Measurements from ENCODE around the gene SRF.

SRF gene

DNA sequence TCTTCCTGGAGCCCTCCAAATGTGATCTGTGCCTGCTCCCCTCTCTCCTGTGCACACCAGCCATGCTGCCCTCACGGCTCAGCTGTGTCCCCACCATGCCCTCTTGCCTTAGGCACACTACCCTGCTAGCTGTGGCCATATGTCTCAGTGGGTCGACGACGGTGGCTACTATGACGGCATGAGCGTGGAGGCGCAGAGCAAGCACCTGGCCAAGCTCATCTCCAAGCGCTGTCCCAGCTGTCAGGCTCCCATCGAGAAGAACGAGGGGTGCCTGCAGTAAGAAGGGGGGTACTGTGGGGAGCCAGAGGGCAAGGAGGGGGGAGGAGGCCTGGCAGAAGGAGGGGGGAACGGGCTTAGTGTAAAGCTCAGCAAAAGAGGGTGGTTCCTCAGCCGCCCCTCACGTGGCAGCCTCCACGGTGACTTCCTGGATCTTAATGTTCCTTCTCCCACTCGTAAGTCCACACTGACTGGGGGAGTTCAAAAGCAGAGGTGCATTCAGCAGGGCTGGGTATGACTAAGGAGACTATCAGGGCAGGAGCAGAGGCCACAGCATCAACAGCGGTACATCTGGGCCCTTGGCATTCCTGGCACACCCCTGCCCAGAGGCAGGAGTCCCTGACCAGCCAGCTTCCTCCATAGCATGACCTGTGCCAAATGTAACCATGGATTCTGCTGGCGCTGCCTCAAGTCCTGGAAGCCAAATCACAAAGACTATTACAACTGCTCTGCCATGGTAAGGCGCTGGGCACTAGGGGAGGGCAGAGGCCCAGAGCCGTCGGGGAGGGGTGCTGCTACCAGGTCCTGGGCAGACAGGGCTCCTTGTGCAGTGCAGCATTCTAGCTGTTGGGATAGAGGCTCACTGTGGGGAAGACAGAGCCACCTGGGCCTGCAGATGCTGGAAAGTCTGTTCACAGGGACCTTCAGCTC is 50.2 kb downstream of the SRF start:
- DNase-seq (ENCODE audit: low read depth), result no peak
- no peak overlapping the region for H3K4me3 ChIP-seq (ENCODE audit: low read depth, low read length)
- TF ChIP-seq, protein P1, sequence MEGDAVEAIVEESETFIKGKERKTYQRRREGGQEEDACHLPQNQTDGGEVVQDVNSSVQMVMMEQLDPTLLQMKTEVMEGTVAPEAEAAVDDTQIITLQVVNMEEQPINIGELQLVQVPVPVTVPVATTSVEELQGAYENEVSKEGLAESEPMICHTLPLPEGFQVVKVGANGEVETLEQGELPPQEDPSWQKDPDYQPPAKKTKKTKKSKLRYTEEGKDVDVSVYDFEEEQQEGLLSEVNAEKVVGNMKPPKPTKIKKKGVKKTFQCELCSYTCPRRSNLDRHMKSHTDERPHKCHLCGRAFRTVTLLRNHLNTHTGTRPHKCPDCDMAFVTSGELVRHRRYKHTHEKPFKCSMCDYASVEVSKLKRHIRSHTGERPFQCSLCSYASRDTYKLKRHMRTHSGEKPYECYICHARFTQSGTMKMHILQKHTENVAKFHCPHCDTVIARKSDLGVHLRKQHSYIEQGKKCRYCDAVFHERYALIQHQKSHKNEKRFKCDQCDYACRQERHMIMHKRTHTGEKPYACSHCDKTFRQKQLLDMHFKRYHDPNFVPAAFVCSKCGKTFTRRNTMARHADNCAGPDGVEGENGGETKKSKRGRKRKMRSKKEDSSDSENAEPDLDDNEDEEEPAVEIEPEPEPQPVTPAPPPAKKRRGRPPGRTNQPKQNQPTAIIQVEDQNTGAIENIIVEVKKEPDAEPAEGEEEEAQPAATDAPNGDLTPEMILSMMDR (IDR thresholded peaks at IDR 0.05; ENCODE audit: low read depth, low read length, missing control alignments), result no peak

DNA sequence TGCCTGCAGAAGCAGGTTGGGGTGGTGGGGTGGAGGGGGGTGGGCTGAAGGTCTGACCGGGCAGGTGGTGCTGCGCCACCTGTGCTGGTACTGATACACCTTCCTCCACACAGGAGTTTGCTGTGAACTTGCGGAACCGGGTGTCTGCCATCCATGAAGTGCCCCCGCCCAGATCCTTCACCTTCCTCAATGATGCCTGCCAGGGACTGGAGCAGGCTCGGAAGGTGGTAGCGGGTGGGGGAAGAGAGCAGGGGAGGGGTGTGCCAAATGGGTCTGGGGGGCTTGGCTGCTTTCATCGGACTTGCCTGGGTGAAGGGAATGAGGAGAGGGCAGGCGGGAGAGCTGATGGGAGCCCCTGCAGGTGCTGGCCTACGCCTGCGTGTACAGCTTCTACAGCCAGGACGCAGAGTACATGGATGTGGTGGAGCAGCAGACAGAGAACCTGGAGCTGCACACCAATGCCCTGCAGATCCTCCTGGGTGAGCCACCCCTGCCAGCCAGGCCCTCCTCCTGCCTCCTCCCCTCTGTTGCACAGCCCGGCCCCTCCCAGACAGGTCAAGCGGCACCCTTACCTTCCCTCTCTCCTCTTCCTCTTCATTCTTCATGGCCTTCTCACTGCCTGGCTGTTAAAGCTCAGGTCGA is 51.5 kb downstream of the SRF start:
- TF ChIP-seq, protein P1 (IDR thresholded peaks at IDR 0.05; ENCODE audit: low read depth, low read length, missing control alignments), result no peak
- DNase-seq (ENCODE audit: low read depth), result no peak

DNA sequence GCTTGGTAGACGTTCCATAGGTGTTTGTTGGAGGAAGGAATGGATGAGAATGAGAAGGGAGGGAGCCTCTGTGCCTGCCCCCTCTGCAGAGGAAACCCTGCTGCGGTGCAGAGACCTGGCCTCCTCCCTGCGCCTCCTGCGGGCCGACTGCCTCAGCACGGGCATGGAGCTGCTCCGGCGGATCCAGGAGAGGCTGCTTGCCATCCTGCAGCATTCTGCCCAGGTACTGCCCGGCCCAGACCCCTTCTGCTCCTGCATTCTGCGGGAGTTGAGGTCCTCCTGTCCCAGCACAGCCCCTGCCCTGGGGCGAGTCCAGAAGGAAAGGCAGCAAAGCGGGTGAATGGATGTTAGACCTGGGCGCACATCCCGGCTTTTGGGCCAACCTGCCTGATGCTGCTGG is 52.1 kb downstream of the SRF start:
- H3K4me3 ChIP-seq (ENCODE audit: low read depth, low read length), result no peak overlapping the region
- TF ChIP-seq, protein P1 (IDR thresholded peaks at IDR 0.05; ENCODE audit: low read depth, low read length, missing control alignments), result no peak
- no peak for DNase-seq (ENCODE audit: low read depth)

More for the DNA sequence above, 51.5 kb downstream of the SRF start:
- H3K4me3 ChIP-seq (ENCODE audit: low read depth, low read length), result no peak overlapping the region

- no peak overlapping the region for H3K4me3 ChIP-seq (ENCODE audit: low read depth, low read length)
- DNase-seq (ENCODE audit: low read depth), result no peak
- TF ChIP-seq, protein P1 (IDR thresholded peaks at IDR 0.05; ENCODE audit: low read depth, low read length, missing control alignments), result no peak
Observed at GRCh38 chr6:43226192-43226851, 55.3 kb downstream of the SRF start.

DNA sequence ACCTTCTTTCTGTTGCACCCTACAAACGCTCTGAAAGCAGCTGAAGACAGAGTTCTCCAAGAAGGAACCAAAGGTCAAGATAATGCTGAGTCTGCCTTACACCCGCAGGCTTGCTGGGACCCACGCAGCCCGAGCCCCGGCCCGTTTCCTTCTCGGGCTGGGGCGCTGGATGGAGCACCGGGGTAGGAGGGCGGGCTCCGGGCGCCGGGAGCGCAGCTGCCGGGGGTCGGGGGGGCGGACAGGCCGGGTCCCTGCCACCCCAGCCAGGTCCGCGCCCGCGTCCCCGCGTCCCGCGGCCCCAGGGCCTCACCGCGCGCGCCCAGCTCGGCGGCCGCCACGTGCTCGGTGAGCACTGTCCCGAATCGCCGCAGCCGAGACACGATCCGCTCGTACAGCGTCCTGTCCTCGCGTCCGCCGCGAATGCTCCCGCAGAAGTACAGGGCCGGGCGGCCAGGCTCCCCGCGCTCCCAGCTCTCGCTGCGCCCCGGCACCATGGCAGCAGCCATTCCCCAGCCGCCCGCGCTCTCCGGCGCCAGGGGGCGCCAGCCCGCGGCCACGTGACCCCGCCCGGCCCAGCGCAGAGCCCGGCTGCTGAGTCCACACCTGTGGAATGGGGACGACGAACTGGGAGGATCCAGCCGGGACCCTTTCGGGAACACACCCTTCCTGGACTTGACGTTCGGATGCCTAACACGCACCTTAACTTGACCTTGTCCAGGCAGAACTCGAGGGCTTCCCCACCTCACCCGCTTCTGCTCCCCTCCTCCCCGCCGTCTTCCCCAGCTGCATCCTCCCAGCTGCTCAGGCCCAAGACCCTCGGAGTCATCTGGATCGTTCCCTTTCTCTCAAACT is 58.1 kb downstream of the SRF start, which contains the start of gene DNPH1:
Gene DNPH1, minus strand, starts transcription at position 531 of the 852 bp plus-strand sequence. Its CDS starts 25 bp downstream, at position 506.
- TF ChIP-seq, protein P1 (IDR thresholded peaks at IDR 0.05; ENCODE audit: low read depth, low read length, missing control alignments), result peak; percentile 82
- DNase-seq (ENCODE audit: low read depth), result no peak
- peak within 1 kb of the TSS; percentile 81 for H3K4me3 ChIP-seq (ENCODE audit: low read depth, low read length)
